ENCODE results near the gene BAHCC1.

- TF ChIP-seq CTCF (IDR thresholded peaks at IDR 0.05; ENCODE audit: low read length) (no peak), EZH2 (optimal IDR thresholded peaks at IDR 0.05; ENCODE audit: low read depth, low read length) (no peak), EZH2phosphoT487 (IDR thresholded peaks at IDR 0.05; ENCODE audit: low read length) (no peak)
These were observed 73.0 kb downstream of the BAHCC1 start for GRCh38 chr17:81468111-81468769.
